LNCaP clone FGC (cell line): ENCODE data around the gene GCK.
A peak's percentile ranks its signal among the peaks of the same experiment; 100 is the strongest.

Source experiments
- DNase-seq: peaks from one replicate; pipeline ENCODE4 v3.0.0-alpha.2; 2011; ENCODE audit warnings: low read depth
- H3K4me3 ChIP-seq: 2 replicates; pipeline ENCODE4 v1.5.1; 2011; ENCODE audit warnings: mild to moderate bottlenecking, low read depth, low read length, control low read depth
- TF ChIP-seq, protein P1 (sequence below): IDR thresholded peaks from 2 replicates; pipeline ENCODE4 v1.5.1; 2012; ENCODE audit warnings: mild to moderate bottlenecking; ENCODE audit not compliant: control insufficient read depth, insufficient read depth; ENCODE audit errors: extremely low read depth

Gene GCK

DNA sequence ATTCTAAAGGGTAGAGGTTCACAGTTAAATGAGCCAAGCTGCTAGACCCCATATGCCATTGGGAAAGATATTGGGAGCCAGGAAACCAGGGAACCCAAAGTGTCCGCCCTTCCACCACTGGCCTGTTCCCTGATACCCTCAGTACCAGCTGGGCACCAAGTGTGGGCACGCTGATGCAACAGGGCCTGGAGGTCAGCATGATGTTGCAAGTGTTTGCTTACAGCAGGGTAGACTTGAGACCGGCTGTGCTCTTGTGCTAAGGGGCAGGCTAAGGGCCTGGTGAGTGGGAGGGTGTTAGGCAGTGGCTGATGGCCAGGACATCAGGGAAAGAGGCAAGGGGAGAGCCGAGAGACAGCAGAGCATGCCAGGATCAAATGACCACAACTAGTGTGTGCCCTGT is 27.1 kb downstream of the GCK start:
- no peak overlapping the region for H3K4me3 ChIP-seq
- TF ChIP-seq, protein P1, sequence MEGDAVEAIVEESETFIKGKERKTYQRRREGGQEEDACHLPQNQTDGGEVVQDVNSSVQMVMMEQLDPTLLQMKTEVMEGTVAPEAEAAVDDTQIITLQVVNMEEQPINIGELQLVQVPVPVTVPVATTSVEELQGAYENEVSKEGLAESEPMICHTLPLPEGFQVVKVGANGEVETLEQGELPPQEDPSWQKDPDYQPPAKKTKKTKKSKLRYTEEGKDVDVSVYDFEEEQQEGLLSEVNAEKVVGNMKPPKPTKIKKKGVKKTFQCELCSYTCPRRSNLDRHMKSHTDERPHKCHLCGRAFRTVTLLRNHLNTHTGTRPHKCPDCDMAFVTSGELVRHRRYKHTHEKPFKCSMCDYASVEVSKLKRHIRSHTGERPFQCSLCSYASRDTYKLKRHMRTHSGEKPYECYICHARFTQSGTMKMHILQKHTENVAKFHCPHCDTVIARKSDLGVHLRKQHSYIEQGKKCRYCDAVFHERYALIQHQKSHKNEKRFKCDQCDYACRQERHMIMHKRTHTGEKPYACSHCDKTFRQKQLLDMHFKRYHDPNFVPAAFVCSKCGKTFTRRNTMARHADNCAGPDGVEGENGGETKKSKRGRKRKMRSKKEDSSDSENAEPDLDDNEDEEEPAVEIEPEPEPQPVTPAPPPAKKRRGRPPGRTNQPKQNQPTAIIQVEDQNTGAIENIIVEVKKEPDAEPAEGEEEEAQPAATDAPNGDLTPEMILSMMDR: no peak
- DNase-seq: no peak

DNA sequence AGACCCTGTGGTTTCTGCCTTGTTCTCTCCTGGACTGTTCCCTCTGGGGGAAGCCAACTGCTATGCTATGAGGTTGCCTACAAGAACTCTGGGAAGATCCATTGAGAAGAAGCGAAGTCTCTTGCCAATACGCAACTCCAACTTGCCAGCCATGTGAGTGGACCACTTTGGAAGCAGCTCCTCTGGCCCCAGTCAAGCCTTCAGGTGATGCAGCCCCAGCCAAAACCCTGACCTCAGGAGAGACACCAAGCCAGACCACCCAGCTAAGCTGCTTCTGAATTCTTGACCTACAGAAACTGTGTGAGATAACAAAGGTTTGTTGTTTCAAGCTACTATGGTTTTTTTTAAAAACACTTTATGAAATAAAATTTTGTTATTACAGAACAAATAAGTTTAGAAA is 27.9 kb downstream of the GCK start:
- no peak for DNase-seq
- no peak overlapping the region for H3K4me3 ChIP-seq
- TF ChIP-seq, protein P1: no peak

DNA sequence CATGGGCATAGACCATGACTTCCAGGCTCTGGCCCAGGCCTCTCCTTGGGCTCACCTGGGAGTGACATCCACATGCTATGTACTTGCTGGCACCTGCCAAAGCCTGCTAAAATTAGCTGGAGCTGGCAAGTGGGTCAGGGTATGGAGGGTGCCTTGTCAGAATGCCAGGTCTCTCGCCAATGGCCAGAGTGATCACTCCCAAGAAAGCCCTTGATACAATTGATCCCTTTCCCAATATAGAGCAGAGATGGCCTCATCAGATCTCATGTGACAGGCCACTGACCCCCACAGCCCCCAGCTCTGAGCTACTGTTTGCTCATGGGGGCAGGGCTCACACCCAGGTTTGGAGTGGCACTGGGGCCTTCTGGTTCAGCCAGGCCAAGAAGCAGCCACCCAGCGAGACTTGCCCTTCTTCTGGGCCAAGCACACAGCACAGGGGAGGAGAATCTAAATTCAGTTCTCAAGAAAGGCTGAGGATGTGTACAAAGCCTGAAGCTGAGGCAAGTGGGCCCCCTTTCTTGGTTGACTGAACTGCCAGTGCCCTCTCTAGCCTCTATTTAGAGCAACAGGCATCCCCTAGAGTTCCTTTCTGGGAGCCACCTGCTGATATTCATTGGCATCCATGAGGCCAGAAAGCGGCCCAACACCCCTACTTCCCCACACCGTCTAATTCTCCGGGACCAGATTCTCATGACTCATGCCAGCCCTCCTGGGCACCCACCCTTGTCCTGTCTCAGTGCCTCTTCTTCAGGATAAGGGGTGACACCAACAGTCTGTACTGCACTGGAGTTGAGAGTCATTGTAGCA is 29.2 kb downstream of the GCK start:
- DNase-seq: no peak
- TF ChIP-seq, protein P1: no peak
- no peak overlapping the region for H3K4me3 ChIP-seq

DNA sequence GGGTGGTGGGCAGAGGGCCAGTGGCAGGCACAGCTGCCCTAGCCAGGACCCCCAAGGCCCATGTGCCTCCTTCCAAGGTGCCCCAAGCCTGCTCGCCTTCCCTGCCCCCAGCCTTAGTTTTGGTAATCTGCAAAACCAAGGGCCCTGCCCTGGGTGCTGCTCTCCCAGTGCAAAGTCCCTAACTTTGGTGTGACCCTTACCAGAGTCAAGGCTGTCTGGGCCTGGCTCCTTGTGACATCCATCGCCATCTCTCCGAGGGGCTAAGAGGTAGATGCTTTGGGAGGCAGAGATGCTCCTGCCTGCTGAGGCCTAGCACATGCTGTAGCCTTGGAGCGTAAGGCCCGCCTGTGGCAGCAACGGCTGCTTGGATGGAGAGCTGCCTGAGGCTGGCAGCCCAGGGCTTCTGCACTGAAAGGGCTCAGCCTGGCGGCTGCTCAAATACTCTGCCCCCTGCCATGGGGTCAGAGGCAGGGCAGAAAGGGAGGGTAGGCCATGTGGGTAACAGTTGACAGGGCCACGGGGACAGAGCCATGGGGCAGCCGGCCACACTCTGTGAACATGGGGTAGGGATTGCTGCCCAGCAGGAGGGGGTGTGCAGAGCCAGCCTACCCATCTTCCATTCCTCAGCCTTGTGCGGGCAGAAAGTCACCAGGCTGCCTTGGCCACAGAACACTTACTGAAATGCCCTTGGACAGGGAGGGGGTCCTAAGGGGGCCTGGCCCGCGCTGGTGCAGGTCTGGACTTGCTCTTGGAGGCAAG is 30.2 kb downstream of the GCK start:
- no peak overlapping the region for H3K4me3 ChIP-seq
- no peak for DNase-seq
- TF ChIP-seq, protein P1: no peak

DNA sequence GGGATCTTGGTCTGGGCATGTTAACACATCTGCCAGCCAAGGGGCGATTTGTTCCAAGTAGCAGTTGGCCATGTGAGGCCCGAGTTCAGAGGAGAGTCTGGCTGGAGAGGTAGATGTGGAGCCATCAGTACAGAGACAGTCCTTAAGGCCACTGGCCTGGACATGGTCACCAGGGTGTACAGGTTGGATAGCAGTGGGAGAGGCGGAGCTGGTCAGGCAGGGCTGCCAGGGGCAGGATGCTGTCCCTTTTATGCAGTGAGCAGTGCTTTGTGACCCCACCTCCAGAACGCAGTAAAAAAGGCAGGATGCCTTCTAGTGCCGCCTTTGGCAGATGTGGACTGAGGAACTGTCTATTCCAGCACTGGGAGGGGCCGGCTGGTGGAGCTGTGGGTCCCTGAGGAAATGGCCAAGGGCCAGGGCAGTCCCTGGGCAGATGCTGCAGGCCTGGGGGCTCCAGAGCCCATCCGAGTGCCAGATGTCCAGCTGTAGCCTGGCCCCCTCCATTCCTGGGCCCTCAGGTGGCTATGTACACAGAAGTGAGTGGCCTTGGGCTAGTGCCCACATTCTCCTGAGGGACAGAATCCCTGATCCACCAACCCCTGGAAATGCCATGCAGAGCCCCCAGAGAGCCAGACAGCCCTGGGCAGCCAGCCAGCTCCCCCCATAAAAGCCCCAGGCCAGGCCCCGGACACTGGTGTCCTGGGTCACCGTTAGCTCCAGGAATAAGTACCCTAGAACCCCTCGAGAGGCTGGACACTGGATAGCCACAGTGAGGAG is 31.0 kb downstream of the GCK start:
- TF ChIP-seq, protein P1: no peak
- H3K4me3 ChIP-seq: no peak overlapping the region
- no peak for DNase-seq

DNA sequence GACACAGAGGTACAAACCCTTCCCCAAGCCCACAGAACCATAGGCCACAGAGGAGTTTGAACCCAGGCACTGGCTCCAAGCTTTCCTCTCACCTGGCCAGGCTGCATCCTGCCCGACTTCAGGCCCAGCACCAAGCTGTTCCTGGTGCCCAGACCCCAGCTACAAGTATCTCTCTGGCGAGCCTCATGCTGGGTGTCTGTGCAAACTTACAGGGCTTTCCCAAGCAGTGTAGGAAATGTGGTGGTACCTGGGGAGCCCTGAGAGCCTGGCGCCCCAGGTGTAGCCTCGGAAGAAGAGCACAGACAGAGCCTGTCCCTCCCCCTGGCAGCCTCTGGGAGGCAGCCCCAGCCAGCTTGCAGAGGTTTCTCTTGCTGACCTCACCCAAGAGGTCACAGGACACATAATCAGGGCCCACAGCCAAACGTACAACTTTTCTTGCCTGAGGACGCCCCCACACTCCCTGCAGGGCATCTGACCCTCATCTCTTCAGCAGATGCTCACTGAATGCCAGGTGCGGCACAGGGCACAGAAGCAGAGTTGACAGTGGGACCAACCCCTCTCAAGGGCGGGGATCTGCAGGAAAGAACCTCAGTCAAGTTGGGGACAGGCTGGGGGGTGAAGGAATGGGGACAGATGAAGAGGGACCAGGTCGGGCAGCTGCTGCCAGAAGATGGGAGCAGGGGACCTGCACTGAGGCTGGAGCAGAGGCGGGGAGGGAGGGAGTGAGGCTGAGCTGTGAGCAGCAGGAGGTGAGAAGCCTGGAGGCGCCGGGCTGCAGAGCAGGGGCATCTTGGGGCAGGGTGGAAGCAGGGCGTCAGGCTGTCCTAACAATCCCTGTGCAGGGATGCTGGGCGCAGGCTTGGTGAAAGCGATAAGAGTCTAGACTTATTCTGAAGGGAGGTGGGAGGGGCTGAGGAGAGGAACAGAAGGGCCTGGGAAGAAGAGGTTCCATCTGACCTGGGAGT is 31.8 kb downstream of the GCK start:
- H3K4me3 ChIP-seq: no peak overlapping the region
- TF ChIP-seq, protein P1: 0 out of 2 replicates have a peak, but pooled peaks have one; percentile 7
- DNase-seq: no peak
